Liver (tissue), 9 donors: ENCODE results near the gene TMEM14A. TPM values are rescaled to one million over a fixed set of nuclear protein-coding genes. Genes with fewer than 3 reads are reported as not detected.

Experiments used
- DNase-seq: peaks from one replicate; pipeline ENCODE4 v3.0.0-alpha.2; 2017; ENCODE audit warnings: low spot score
- H3K27ac ChIP-seq, 2 donors: one replicate each; pipeline ENCODE4 v1.7.0; 2013; ENCODE audit warnings: inconsistent platforms in 2 of 2, low read length in 2 of 2, control low read depth in 1 of 2, low read depth in 1 of 2, mild to moderate bottlenecking in 1 of 2
- H3K27me3 ChIP-seq, 4 donors: one replicate each; pipeline versions ENCODE4 v1.6.1 to v1.7.0; 2013; ENCODE audit warnings: low read length in 3 of 4, inconsistent platforms in 1 of 4, mild to moderate bottlenecking in 1 of 4, moderate library complexity in 1 of 4; ENCODE audit not compliant: control insufficient read depth in 4 of 4, insufficient read depth in 4 of 4
- H3K36me3 ChIP-seq, 4 donors: one replicate each; pipeline versions ENCODE4 v1.6.1 to v1.7.0; 2013; ENCODE audit warnings: low read length in 3 of 4, mild to moderate bottlenecking in 3 of 4, low read depth in 1 of 4, moderate library complexity in 1 of 4; ENCODE audit not compliant: control insufficient read depth in 4 of 4, insufficient read depth in 3 of 4
- H3K4me1 ChIP-seq, 4 donors: one replicate each; pipeline versions ENCODE4 v1.6.1 to v1.7.0; 2013; ENCODE audit warnings: low read length in 3 of 4, mild to moderate bottlenecking in 3 of 4, moderate library complexity in 1 of 4; ENCODE audit not compliant: control insufficient read depth in 4 of 4, insufficient read depth in 4 of 4
- H3K4me3 ChIP-seq, 3 donors: one replicate each; pipeline versions ENCODE4 v1.6.1 to v1.7.0; 2013; ENCODE audit warnings: low read length in 3 of 3, control low read depth in 1 of 3, low read depth in 1 of 3, mild to moderate bottlenecking in 1 of 3
- H3K9ac ChIP-seq, 2 donors: one replicate each; pipeline ENCODE4 v1.7.0; 2013; ENCODE audit warnings: low read length in 2 of 2, mild to moderate bottlenecking in 2 of 2, moderate library complexity in 2 of 2, control low read depth in 1 of 2, low read depth in 1 of 2
- H3K9me3 ChIP-seq, 4 donors: one replicate each; pipeline versions ENCODE4 v1.6.1 to v1.7.0; 2013; ENCODE audit warnings: low read length in 3 of 4; ENCODE audit not compliant: control insufficient read depth in 4 of 4
- CTCF ChIP-seq: fragments of 150-350 bp; IDR thresholded peaks from 2 replicates; pipeline ENCODE4 v1.5.1; 2017; ENCODE audit warnings: improper control_type of control experiment, low read depth, low read length; ENCODE audit not compliant: missing input control
- FOXA1 ChIP-seq: IDR thresholded peaks from 2 replicates; pipeline ENCODE4 v1.6.1; 2016; ENCODE audit warnings: antibody characterized with exemption
- FOXA2 ChIP-seq: IDR thresholded peaks from 2 replicates; pipeline ENCODE4 v1.6.1; 2016; ENCODE audit warnings: antibody characterized with exemption
- GABPA ChIP-seq, 2 donors: IDR thresholded peaks in 1 of 2; conservative IDR thresholded peaks in 1 of 2; 2 replicates each; pipeline ENCODE4 v1.6.1; 2016; ENCODE audit warnings: antibody characterized with exemption in 2 of 2, mild to moderate bottlenecking in 1 of 2, moderate library complexity in 1 of 2
- HNF4A ChIP-seq, 2 donors: conservative IDR thresholded peaks; 2 replicates each; pipeline ENCODE4 v1.6.1; 2016; ENCODE audit warnings: antibody characterized with exemption in 2 of 2, mild to moderate bottlenecking in 2 of 2
- HNF4G ChIP-seq: IDR thresholded peaks from 2 replicates; pipeline ENCODE4 v1.6.1; 2016; ENCODE audit warnings: antibody characterized with exemption
- JUND ChIP-seq, 2 donors: IDR thresholded peaks; 2 replicates each; pipeline ENCODE4 v1.6.1; 2016; ENCODE audit warnings: antibody characterized with exemption in 2 of 2
- NR2F2 ChIP-seq: IDR thresholded peaks from 2 replicates; pipeline ENCODE4 v1.6.1; 2016; ENCODE audit warnings: antibody characterized with exemption
- RAD21 ChIP-seq, 2 donors: IDR thresholded peaks; 2 replicates each; pipeline ENCODE4 v1.6.1; 2016; ENCODE audit warnings: antibody characterized with exemption in 2 of 2, mild to moderate bottlenecking in 2 of 2
- REST ChIP-seq: IDR thresholded peaks from 2 replicates; pipeline ENCODE4 v1.6.1; 2016; ENCODE audit warnings: antibody characterized with exemption, mild to moderate bottlenecking
- RXRA ChIP-seq, 2 donors: IDR thresholded peaks; 2 replicates each; pipeline ENCODE4 v1.6.1; 2017 to 2018; ENCODE audit warnings: antibody characterized with exemption in 2 of 2, mild to moderate bottlenecking in 1 of 2
- SP1 ChIP-seq: IDR thresholded peaks from 2 replicates; pipeline ENCODE4 v1.6.1; 2018; ENCODE audit warnings: antibody characterized with exemption, mild to moderate bottlenecking
- TAF1 ChIP-seq: conservative IDR thresholded peaks from 2 replicates; pipeline ENCODE4 v1.6.1; 2016; ENCODE audit warnings: antibody characterized with exemption, mild to moderate bottlenecking
- YY1 ChIP-seq: IDR thresholded peaks from 2 replicates; pipeline ENCODE4 v1.6.1; 2016; ENCODE audit warnings: antibody characterized with exemption, mild to moderate bottlenecking
- ZBTB33 ChIP-seq: IDR thresholded peaks from 2 replicates; pipeline ENCODE4 v1.6.1; 2016; ENCODE audit warnings: antibody characterized with exemption
- WGBS: extraction: QIAGEN DNeasy Blood & Tissue Kit; methylation state at CpG from one replicate; pipeline ENCODE4 v1.1.7; 2013; 5-methylcytosine and 5-hydroxymethylcytosine counted together
- polyA plus RNA-seq, 2 donors: library from polyadenylated mRNA; stranded (reverse) in 1 of 2; unstranded in 1 of 2; fragments of 200-250 nt in 1 of 2; fragments of >200 nt in 1 of 2; fragmentation: Nextera tagmentation in 1 of 2; extraction: Ambion mirVana in 1 of 2; gene quantifications; one replicate each; pipeline versions ENCODE4 v1.2.1 to v1.2.3, GENCODE V29; 2013 to 2015
- total RNA-seq, 2 donors: library from RNA; depleted of rRNA; stranded (reverse); fragments of >200 nt; gene quantifications; one replicate each; pipeline ENCODE4 v1.2.3, GENCODE V29; 2014
- TF ChIP-seq, protein P1 (sequence below): IDR thresholded peaks from 2 replicates; pipeline ENCODE4 v1.6.1; 2016; ENCODE audit warnings: antibody characterized with exemption
- donor health status: healthy.
- donor health status: healthy.
- donor health status: healthy.
- donor health status: healthy.
- donor health status: healthy.

TMEM14A gene
- total and polyA plus RNA-seq, 4 donors: 15.6 to 63.6 (median 22.9) TPM

DNA sequence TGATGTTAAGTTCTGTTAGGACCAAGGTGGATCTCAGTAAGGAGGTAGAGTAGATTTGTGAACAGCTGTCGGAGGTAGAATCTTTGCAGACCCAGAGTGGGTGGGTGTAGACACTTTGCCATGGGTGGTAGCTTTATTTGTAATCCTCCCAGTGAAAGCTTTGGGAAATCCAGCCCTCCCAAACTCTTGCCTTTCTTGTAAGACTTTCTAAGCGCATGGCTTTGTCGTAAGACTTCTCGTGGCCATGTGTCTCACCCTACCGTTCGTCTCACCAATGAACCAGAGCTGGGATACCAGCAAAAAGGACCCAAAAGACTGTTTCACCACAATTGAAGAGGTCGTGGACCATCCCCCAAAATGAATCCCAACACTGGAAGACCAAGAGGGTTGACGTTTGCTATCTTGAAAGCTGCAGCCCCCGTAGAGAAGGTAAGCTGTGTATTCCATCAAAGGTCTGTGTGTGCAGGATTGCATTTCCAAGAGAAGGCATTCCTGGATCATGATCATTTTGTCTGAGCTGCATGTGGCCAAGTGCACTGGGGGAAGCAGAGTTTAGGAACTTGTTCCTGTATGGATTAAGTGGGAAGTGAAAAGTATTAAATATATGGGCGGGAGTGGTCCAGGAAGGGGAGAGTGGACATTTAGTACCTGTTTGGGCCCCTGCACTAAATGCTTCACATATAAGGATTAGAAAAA, 5.8 kb upstream of the TMEM14A start:
- no peaks in the 10 kb centered on the region for H3K27me3 ChIP-seq
- H3K9ac ChIP-seq: peak overlapping the region; percentile 51 to 87
- H3K4me3 ChIP-seq: peak overlapping the region; percentile 66 to 91 (median 85)
- H3K9me3 ChIP-seq: no peaks in the 10 kb centered on the region
- no peak for DNase-seq
- H3K4me1 ChIP-seq: peaks cover 2 to 57% (median 32%) of the 10 kb centered on the region in 4 donors
- 34% methylated on average over 10 of the region's 10 CpGs for WGBS
- TF ChIP-seq, protein P1, sequence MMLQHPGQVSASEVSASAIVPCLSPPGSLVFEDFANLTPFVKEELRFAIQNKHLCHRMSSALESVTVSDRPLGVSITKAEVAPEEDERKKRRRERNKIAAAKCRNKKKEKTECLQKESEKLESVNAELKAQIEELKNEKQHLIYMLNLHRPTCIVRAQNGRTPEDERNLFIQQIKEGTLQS: no peak
- TF ChIP-seq NR2F2: no peak
- no peak for TF ChIP-seq FOXA1
- TF ChIP-seq RXRA (IDR thresholded peaks at IDR 0.05): no peak
- no peak for TF ChIP-seq HNF4A (conservative IDR thresholded peaks at IDR 0.05)
- no peak for TF ChIP-seq RAD21 (IDR thresholded peaks at IDR 0.05)
- TF ChIP-seq TAF1: no peak
- TF ChIP-seq ZBTB33: no peak
- no peak for TF ChIP-seq CTCF
- TF ChIP-seq JUND (IDR thresholded peaks at IDR 0.05): no peak
- TF ChIP-seq YY1: no peak
- no peak for TF ChIP-seq GABPA (IDR thresholded peaks at IDR 0.05 in 1 of 2, conservative IDR thresholded peaks at IDR 0.05 in 1 of 2)
- no peak for TF ChIP-seq HNF4G
- no peak for TF ChIP-seq SP1
- TF ChIP-seq REST: no peak
- TF ChIP-seq FOXA2: no peak
- H3K27ac ChIP-seq: peak overlapping the region in 1 of 2 donors; percentile 81
- peaks cover 0 to 3% (median under 1%) of the 10 kb centered on the region in 4 donors for H3K36me3 ChIP-seq
